Measurements from ENCODE around the gene AREL1. TPM values are rescaled to one million over a fixed set of nuclear protein-coding genes. Genes with fewer than 3 reads are reported as not detected.

The AREL1 gene
- total and polyA plus RNA-seq, 2 donors, result 9.2 to 20.4 TPM

DNA sequence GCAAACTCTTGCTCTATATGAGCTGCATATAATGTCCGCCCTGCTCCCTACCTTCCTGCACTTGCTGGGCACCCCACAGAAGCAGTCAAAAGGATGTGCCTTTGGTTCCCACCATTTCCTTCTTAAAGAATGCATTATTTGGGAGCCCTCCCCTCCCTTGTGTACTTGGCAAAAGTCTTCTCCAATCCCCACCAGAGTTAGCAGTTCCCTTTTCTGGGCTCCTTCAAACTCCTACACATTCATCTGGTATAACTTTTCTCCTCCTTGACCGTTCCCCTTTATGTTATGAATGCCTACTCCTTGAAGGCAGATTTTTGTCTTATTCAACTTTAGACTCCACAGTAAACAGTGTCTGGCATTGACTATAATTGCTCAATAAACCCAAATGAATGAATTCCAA lies 27.8 kb downstream of the AREL1 start:
- Histone ChIP-seq H3K27ac (ENCODE audit: low read depth) (no peak overlapping the region), H3K36me3 (ENCODE audit: insufficient read depth) (peaks cover 4% of the 10 kb centered on the region), H3K4me3 (ENCODE audit: low read depth, low read length) (no peak overlapping the region), H3K4me1 (ENCODE audit: insufficient read depth) (no peaks in the 10 kb centered on the region)
- DNase-seq (ENCODE audit: extremely low spot score), result no peak
- WGBS, result 90% methylated on average over 2 of the region's 2 CpGs

- H3K27ac ChIP-seq (ENCODE audit: low read depth), result no peak overlapping the region
- no peak for DNase-seq (ENCODE audit: extremely low spot score)
- H3K4me3 ChIP-seq (ENCODE audit: low read depth, low read length), result no peak overlapping the region
- WGBS, result 91% methylated on average over 12 of the region's 12 CpGs
- H3K4me1 ChIP-seq (ENCODE audit: insufficient read depth), result no peaks in the 10 kb centered on the region
- H3K36me3 ChIP-seq (ENCODE audit: insufficient read depth), result peaks cover 4% of the 10 kb centered on the region
These were observed 28.4 kb downstream of the AREL1 start for GRCh38 chr14:74684434-74684833.

DNA sequence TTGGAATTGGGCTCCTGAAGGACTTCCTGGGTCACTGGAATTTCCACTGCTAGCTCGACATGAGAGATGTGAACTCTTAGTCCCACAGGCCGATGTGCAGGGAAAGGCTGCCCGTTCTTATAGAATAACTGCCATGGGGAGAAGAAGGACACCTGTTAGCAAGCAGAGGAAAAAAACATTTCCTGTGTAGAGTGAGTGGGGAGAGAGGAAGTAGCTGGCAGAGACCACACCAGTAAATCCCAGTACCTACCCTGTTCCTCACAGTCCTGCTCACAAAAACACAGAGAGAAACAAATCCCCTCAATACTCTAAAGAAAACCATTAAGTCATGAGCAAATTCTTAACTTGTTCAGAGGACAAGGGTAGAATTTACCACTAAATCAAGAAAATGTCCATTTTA lies 29.5 kb downstream of the AREL1 start:
- H3K27ac ChIP-seq (ENCODE audit: low read depth), result no peak overlapping the region
- no peak for DNase-seq (ENCODE audit: extremely low spot score)
- peaks cover 4% of the 10 kb centered on the region for H3K36me3 ChIP-seq (ENCODE audit: insufficient read depth)
- no peak overlapping the region for H3K4me3 ChIP-seq (ENCODE audit: low read depth, low read length)
- no peaks in the 10 kb centered on the region for H3K4me1 ChIP-seq (ENCODE audit: insufficient read depth)
- WGBS, result 48% methylated on average over 3 of the region's 3 CpGs

GRCh38 chr14:74682169-74682952 lies 30.5 kb downstream of the AREL1 start:
- no peak overlapping the region for H3K27ac ChIP-seq (ENCODE audit: low read depth)
- DNase-seq (ENCODE audit: extremely low spot score), result no peak
- no peaks in the 10 kb centered on the region for H3K4me1 ChIP-seq (ENCODE audit: insufficient read depth)
- H3K36me3 ChIP-seq (ENCODE audit: insufficient read depth), result peaks cover 3% of the 10 kb centered on the region
- no peak overlapping the region for H3K4me3 ChIP-seq (ENCODE audit: low read depth, low read length)
- 90% methylated on average over 10 of the region's 10 CpGs for WGBS

DNA sequence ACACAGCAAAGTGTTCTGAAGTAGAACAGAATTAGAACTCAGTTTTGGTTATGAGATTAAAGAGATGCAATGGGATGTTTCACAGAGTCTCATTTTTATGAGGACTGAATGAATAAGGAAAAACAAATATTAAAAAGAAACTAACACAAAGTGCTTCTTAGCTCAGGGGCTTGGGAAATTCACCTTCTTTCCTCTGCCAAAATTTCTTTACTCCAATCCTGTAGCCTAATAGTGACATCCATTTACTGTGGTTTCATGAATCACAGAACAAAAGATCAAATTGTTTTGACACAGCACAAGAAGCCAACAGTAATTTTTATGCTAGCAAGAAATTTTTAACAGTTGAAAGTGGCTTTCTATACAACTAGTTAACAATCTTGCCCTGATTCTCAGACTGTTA lies 37.7 kb downstream of the AREL1 start:
- DNase-seq (ENCODE audit: extremely low spot score), result no peak
- Histone ChIP-seq H3K4me3 (ENCODE audit: low read depth, low read length) (no peak overlapping the region), H3K27ac (ENCODE audit: low read depth) (no peak overlapping the region), H3K36me3 (ENCODE audit: insufficient read depth) (peaks cover 2% of the 10 kb centered on the region), H3K4me1 (ENCODE audit: insufficient read depth) (no peaks in the 10 kb centered on the region)

DNA sequence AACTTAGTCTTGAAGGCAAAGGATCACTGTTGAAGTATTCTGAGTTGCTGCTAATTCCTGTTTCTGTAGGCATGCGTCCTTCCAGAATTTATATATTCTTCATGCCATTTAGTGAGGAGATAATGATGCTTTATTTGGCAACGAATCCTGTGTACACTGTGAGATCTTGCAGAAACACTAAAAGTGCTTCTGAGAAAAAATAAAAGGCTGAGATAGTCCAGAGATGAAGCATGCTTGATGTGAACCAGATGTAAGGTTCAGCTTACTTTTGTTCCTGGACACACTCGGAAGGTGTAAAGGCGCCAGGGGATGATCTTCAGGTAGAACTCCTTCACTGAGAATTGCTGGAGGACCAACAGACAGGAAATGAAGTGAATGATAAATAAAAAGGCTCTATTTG lies 39.1 kb downstream of the AREL1 start:
- 80% methylated on average over 4 of the region's 4 CpGs for WGBS
- no peak overlapping the region for H3K27ac ChIP-seq (ENCODE audit: low read depth)
- H3K4me3 ChIP-seq (ENCODE audit: low read depth, low read length), result no peak overlapping the region
- H3K36me3 ChIP-seq (ENCODE audit: insufficient read depth), result peaks cover 2% of the 10 kb centered on the region
- H3K4me1 ChIP-seq (ENCODE audit: insufficient read depth), result no peaks in the 10 kb centered on the region
- no peak for DNase-seq (ENCODE audit: extremely low spot score)

DNA sequence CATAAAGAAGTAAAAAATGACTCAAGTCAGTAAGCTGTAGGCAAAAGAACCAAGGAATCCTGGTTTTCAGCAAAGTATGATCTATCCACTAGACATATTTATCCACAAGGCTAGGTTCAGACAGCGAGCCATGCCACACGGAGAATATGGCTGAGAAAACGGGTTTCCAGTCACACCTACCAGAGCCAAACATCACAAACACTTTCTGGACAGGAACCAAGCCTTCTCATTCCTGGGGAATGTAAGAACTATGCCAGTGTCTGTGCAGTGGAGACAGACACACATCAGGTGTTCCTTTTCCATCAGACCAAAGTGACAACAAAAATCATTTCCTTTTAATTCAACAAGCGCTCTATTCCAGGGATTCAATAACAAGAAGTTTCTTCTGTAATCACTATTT lies 41.1 kb downstream of the AREL1 start:
- whole genome bisulfite sequencing, result 70% methylated on average over 4 of the region's 4 CpGs
- Histone ChIP-seq H3K27ac (ENCODE audit: low read depth) (no peak overlapping the region), H3K36me3 (ENCODE audit: insufficient read depth) (peaks cover 5% of the 10 kb centered on the region), H3K4me3 (ENCODE audit: low read depth, low read length) (no peak overlapping the region), H3K4me1 (ENCODE audit: insufficient read depth) (no peaks in the 10 kb centered on the region)
- no peak for DNase-seq (ENCODE audit: extremely low spot score)

DNA sequence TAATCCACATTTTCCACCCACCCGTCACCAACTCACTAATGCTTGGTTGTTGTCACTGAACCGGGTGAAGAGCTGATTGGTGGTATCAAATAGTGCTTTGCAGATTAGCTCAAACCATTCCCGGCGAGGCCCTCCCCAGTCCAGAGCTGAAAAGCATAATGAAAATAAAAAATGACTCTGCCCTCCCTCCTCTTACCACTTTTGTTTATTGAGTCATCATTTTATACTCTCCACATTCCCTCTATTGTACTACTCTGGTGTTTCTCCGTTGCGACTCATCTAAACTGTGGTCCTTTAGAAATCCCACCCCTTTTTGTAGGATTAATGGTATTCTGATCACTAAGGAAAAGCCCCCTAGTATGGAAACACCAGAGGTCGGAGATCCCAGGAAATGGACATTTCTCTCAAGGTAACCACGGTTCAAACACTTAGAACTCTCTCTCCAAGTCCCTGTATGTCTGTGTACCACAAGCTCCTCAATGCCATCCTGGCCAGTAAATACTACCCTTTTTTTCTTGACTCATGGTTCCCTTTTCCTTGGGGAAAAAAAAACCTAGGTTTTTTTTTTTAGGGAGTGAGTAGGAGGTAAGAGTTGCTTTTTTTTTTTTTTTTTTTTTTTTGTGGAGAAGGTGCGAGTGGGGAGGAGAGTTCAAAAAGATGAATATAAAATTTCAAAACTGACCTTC lies 42.0 kb downstream of the AREL1 start:
- 89% methylated on average over 9 of the region's 9 CpGs for WGBS
- Histone ChIP-seq H3K4me1 (ENCODE audit: insufficient read depth) (no peaks in the 10 kb centered on the region), H3K36me3 (ENCODE audit: insufficient read depth) (peaks cover 5% of the 10 kb centered on the region), H3K27ac (ENCODE audit: low read depth) (no peak overlapping the region), H3K4me3 (ENCODE audit: low read depth, low read length) (no peak overlapping the region)
- DNase-seq (ENCODE audit: extremely low spot score), result no peak

GRCh38 chr14:74669846-74670245 lies 43.0 kb downstream of the AREL1 start:
- Histone ChIP-seq H3K4me3 (ENCODE audit: low read depth, low read length) (no peak overlapping the region), H3K4me1 (ENCODE audit: insufficient read depth) (no peaks in the 10 kb centered on the region), H3K27ac (ENCODE audit: low read depth) (no peak overlapping the region), H3K36me3 (ENCODE audit: insufficient read depth) (peaks cover 4% of the 10 kb centered on the region)
- DNase-seq (ENCODE audit: extremely low spot score), result no peak
- 98% methylated on average over 10 of the region's 10 CpGs for WGBS

DNA sequence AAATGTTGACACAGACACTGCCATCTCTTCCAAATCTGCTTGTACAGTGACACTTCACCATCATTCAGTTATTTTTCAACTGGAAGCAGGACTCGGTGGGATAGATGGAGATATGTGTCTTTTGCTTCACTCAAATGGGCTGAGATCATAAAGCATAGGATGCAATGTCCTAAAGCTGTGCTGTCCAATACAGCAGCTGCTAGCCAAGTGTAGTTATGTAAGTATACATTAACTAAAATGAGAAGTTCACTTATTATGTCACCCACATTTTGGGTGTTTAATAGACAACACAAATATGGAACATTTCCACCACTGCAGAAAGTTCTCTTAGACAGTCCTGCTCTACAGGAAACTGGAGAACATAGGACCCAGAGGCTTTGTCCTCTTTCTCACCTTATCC lies 43.6 kb downstream of the AREL1 start:
- no peak overlapping the region for H3K4me3 ChIP-seq (ENCODE audit: low read depth, low read length)
- H3K4me1 ChIP-seq (ENCODE audit: insufficient read depth), result no peaks in the 10 kb centered on the region
- peaks cover 4% of the 10 kb centered on the region for H3K36me3 ChIP-seq (ENCODE audit: insufficient read depth)
- 90% methylated on average over 1 of the region's 1 CpG for WGBS
- DNase-seq (ENCODE audit: extremely low spot score), result no peak
- no peak overlapping the region for H3K27ac ChIP-seq (ENCODE audit: low read depth)

DNA sequence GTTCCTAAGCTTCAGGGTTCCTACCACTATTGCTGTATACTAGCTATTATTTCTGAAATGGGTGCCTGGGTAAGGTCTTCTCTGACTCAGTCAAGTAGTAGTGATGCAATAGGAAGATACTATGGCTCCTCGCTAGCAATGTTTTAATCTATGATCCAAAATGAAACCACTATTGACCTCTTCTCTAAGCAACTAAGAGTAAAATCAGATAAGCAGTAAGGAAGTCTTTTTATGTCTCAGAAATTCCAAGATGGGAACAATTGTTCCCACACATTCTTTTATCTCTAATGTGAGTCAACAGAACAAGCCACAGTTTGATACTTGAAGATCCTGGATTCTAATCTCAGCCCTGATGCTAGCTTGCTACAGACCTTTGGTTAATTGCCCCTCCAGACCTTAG lies 45.1 kb downstream of the AREL1 start:
- WGBS, result 86% methylated on average over 1 of the region's 1 CpG
- no peaks in the 10 kb centered on the region for H3K4me1 ChIP-seq (ENCODE audit: insufficient read depth)
- H3K36me3 ChIP-seq (ENCODE audit: insufficient read depth), result peaks cover 7% of the 10 kb centered on the region

DNA sequence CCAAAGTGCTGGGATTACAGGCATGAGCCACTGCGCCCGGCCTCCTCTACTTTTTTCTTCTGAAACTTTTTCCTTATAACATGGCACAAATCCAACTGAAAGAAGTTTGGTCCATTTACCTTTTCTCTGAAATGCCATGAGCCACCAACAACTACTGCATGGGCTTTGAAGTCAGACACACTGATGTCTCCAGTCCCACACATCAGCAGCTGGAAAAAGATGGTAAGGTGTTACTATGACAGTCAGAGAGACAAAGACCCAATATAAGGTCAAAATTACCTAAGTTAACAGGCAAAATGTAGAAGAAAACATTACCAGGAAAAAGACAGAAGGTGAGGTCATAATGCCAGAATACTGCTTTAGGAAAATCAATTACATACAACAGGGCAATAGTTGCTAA lies 48.2 kb downstream of the AREL1 start:
- Histone ChIP-seq H3K36me3 (ENCODE audit: insufficient read depth) (peaks cover 7% of the 10 kb centered on the region), H3K27ac (ENCODE audit: low read depth) (no peak overlapping the region), H3K4me1 (ENCODE audit: insufficient read depth) (no peaks in the 10 kb centered on the region), H3K4me3 (ENCODE audit: low read depth, low read length) (no peak overlapping the region)
- 95% methylated on average over 2 of the region's 2 CpGs for WGBS
- DNase-seq (ENCODE audit: extremely low spot score), result no peak

More for the DNA sequence above, 45.1 kb downstream of the AREL1 start:
- Histone ChIP-seq H3K27ac (ENCODE audit: low read depth) (no peak overlapping the region), H3K4me3 (ENCODE audit: low read depth, low read length) (no peak overlapping the region)
- no peak for DNase-seq (ENCODE audit: extremely low spot score)

- Histone ChIP-seq H3K36me3 (ENCODE audit: insufficient read depth) (peaks cover 7% of the 10 kb centered on the region), H3K27ac (ENCODE audit: low read depth) (no peak overlapping the region), H3K4me3 (ENCODE audit: low read depth, low read length) (no peak overlapping the region), H3K4me1 (ENCODE audit: insufficient read depth) (no peaks in the 10 kb centered on the region)
- no peak for DNase-seq (ENCODE audit: extremely low spot score)
- 89% methylated on average over 7 of the region's 7 CpGs for WGBS
These were observed 49.0 kb downstream of the AREL1 start for GRCh38 chr14:74663884-74664283.

- no peak for DNase-seq (ENCODE audit: extremely low spot score)
- Histone ChIP-seq H3K36me3 (ENCODE audit: insufficient read depth) (peaks cover 4% of the 10 kb centered on the region), H3K27ac (ENCODE audit: low read depth) (no peak overlapping the region), H3K4me1 (ENCODE audit: insufficient read depth) (no peaks in the 10 kb centered on the region), H3K4me3 (ENCODE audit: low read depth, low read length) (no peak overlapping the region)
- 93% methylated on average over 7 of the region's 7 CpGs for WGBS
These were observed 51.0 kb downstream of the AREL1 start for GRCh38 chr14:74661726-74662450.
